NB4 (cell line): ENCODE data around the gene SIK2.

Source experiments
- DNase-seq: peaks from one replicate; pipeline ENCODE4 v3.0.0; 2010; ENCODE audit warnings: low read depth
- H3K4me3 ChIP-seq: one replicate; pipeline ENCODE4 v1.5.1; 2011; ENCODE audit warnings: mild to moderate bottlenecking, low read depth, low read length, moderate library complexity
- MYC ChIP-seq: IDR thresholded peaks from 2 replicates; pipeline ENCODE4 v1.6.1; 2011; ENCODE audit warnings: low read depth, low read length
- POLR2A ChIP-seq: IDR thresholded peaks from 2 replicates; pipeline ENCODE4 v1.6.1; 2011; ENCODE audit warnings: mild to moderate bottlenecking; ENCODE audit not compliant: insufficient read length; ENCODE audit errors: extremely low read depth
- TF ChIP-seq, protein P1 (sequence below): IDR thresholded peaks from one replicate; pipeline ENCODE4 v1.5.1; 2012; ENCODE audit warnings: low read depth, low read length
- TF ChIP-seq, protein P2 (sequence below): IDR thresholded peaks from 2 replicates; pipeline ENCODE4 v1.6.1; 2011; ENCODE audit warnings: low read depth, low read length

The SIK2 gene

DNA sequence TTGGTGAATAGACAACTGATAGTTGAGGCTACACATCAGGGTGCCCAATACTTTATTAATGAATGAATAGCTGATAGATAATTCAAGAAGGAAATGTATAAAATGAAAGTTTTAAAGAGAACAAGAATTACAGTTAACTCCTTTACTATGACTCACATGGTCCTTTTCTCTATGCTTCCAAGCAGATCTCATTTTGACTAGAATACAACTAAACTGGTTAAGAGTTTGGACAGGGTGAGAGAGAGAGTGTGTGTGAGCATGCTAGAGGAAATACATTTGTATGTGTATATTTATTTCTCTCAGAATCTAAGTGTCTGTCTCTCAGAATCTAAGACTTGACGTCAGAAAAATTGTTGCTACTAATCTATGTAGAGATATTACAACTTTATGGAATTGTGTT is 66.7 kb downstream of the SIK2 start:
- no peak for TF ChIP-seq MYC
- TF ChIP-seq, protein P1, sequence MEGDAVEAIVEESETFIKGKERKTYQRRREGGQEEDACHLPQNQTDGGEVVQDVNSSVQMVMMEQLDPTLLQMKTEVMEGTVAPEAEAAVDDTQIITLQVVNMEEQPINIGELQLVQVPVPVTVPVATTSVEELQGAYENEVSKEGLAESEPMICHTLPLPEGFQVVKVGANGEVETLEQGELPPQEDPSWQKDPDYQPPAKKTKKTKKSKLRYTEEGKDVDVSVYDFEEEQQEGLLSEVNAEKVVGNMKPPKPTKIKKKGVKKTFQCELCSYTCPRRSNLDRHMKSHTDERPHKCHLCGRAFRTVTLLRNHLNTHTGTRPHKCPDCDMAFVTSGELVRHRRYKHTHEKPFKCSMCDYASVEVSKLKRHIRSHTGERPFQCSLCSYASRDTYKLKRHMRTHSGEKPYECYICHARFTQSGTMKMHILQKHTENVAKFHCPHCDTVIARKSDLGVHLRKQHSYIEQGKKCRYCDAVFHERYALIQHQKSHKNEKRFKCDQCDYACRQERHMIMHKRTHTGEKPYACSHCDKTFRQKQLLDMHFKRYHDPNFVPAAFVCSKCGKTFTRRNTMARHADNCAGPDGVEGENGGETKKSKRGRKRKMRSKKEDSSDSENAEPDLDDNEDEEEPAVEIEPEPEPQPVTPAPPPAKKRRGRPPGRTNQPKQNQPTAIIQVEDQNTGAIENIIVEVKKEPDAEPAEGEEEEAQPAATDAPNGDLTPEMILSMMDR, result no peak
- TF ChIP-seq, protein P2, sequence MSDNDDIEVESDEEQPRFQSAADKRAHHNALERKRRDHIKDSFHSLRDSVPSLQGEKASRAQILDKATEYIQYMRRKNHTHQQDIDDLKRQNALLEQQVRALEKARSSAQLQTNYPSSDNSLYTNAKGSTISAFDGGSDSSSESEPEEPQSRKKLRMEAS, result no peak
- no peak for TF ChIP-seq POLR2A
- no peak for DNase-seq
- H3K4me3 ChIP-seq, result no peak overlapping the region

DNA sequence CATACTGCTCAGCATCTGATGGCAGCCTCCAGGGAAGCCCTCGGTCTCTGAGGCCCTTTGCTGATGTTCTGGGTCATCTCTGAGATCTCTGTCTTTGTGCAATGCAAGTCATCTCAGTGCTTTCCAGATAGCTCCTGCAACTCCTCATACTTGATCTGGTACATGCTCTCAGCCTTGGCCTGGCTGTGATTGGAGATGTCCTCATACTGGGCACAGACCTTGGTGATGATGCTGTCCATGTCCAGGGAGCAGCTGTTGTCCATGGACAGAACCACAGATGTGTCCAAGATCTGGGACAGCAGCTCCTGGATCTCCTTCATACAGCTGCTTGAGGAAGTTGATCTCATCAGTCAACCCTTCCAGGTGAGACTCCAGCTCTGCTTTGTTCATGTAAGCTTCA is 69.1 kb downstream of the SIK2 start:
- DNase-seq, result no peak
- H3K4me3 ChIP-seq, result no peak overlapping the region
- TF ChIP-seq, protein P1, result no peak
- no peak for TF ChIP-seq MYC

DNA sequence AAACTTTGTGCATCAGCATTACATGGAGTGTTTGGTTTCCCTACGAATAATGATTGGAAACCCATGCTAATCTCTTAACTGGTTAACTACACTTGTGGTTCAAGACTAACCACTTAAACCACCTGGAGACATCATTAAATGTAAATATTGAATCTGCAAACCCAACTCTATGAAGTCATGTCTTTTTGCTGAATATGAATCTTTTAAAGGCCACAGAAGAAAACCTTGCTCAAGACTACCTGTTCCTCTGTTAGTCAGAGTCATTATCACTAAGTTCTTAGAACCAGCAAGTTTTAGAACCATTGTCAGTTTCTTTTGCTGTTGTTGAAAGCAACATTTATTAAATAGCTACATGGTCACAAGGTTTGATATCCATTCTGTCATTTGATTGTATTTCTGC is 70.7 kb downstream of the SIK2 start:
- H3K4me3 ChIP-seq, result no peak overlapping the region
- DNase-seq, result no peak
- TF ChIP-seq, protein P1, result no peak
- TF ChIP-seq, protein P2, result no peak
- TF ChIP-seq POLR2A, result no peak
- TF ChIP-seq MYC, result no peak

DNA sequence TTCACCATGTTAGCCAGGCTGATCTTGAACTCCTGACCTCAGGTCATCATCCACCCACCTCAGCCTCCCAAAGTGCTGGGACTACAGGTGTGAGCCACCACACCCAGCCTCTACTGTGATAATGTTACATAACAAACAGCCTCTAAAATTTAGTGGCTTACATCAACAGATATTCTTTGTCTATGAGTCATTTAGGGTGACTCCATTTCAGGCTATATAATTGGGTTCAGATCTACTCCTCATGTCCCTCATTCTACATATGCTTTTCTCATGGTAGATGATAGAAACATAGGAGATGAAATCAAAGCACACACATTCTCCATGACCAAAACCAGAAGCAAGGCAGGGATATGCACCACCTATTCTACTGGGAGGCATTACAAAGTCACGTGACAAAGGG is 72.7 kb downstream of the SIK2 start:
- no peak for DNase-seq
- H3K4me3 ChIP-seq, result no peak overlapping the region
- TF ChIP-seq POLR2A, result no peak
- TF ChIP-seq MYC, result no peak
- TF ChIP-seq, protein P2, result no peak
- TF ChIP-seq, protein P1, result no peak

DNA sequence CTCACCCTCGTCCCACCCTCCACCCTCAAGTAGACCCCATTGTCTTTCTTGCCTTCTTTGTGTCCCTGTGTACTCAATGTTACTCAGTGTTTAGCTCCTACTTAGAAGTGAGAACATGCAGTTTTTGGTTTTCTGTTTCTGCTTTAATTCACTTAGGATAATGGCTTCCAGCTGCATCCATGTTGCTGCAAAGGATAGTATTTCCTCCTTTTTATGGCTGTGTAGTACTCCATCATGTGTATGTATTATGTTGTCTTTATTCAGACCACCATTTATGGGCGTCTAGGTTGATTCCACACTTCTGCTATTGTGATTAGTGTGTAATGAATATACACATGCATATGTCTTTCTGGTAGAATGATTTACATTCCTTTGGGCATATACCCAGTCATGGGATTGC is 73.6 kb downstream of the SIK2 start:
- DNase-seq, result no peak
- TF ChIP-seq MYC (no peak), POLR2A (no peak)
- TF ChIP-seq, protein P1, result no peak
- TF ChIP-seq, protein P2, result no peak

DNA sequence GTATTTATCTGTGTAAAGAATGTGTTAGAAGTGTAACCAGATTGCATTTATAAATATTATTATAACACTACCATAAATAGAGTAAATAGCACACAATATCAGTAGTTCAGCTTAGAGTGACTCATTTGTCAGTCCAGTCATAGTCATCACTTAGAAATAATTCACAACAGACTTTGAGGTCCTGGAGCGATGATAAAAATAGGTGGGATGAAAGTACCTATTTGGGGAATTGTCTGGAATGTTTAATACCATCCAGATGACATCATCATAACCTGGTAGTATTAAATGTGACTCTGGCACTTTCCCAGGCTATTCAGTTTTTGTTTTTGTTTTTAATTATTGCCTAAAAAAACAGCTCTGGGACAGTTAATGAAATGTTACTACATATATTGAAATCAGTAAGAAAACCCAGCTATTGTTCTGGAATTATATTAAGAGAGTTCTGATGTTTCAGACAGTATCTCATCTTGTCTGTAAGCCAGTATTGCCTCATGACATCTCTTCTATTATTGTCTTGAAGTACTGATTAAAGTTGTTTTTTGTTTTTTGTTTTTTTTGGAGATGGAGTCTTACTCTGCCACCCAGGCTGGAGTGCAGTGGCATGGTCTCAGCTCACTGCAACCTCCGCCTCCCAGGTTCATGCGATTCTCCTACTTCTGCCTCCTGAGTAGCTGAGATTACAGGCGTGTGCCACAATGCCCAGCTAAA is 74.8 kb downstream of the SIK2 start:
- no peak for DNase-seq
- TF ChIP-seq, protein P1, result no peak
- no peak overlapping the region for H3K4me3 ChIP-seq

More for the DNA sequence above, 73.6 kb downstream of the SIK2 start:
- H3K4me3 ChIP-seq, result no peak overlapping the region
